WTC11 (cell line): ENCODE results near the gene NKPD1. TPM values are rescaled to one million over a fixed set of nuclear protein-coding genes. Genes with fewer than 3 reads are reported as not detected.

ENCODE experiments used
- ATAC-seq: fragments of 200-7000 bp; cut with Tn5 transposase; 2 replicates; pipeline ENCODE4 v1.10.0; 2021; ENCODE audit warnings: mild to moderate bottlenecking, moderate library complexity
- CTCF ChIA-PET: fragments of 300-600 bp; sonication (Branson Sonifier 250); formaldehyde crosslinking; loops from one replicate; lab custom pipeline; 2021; ENCODE audit warnings: antibody characterized with exemption; lab: Charles Lee
- POLR2A ChIA-PET: fragments of 350-600 bp; sonication (Branson Sonifier 250); formaldehyde crosslinking; loops from one replicate; lab custom pipeline; 2021; ENCODE audit warnings: antibody characterized with exemption; lab: Charles Lee
- DNase-seq: peaks from one replicate; pipeline ENCODE4 v3.0.0; 2021; ENCODE audit warnings: low spot score
- H3K27ac Mint-ChIP-seq: 2 replicates; pipeline ENCODE4 v1.8.0; 2021; ENCODE audit warnings: mixed read lengths
- H3K27me3 Mint-ChIP-seq: 2 replicates; pipeline ENCODE4 v1.8.0; 2021; ENCODE audit warnings: low read depth, mild to moderate bottlenecking, moderate library complexity, mixed read lengths
- H3K36me3 Mint-ChIP-seq: 2 replicates; pipeline ENCODE4 v1.8.0; 2021; ENCODE audit warnings: mixed read lengths
- H3K4me1 Mint-ChIP-seq: 2 replicates; pipeline ENCODE4 v1.8.0; 2022; ENCODE audit warnings: mixed read lengths
- H3K4me3 Mint-ChIP-seq: 2 replicates; pipeline ENCODE4 v1.8.0; 2021; ENCODE audit warnings: mild to moderate bottlenecking, moderate library complexity, mixed read lengths
- H3K9me3 Mint-ChIP-seq: 2 replicates; pipeline ENCODE4 v1.8.0; 2021; ENCODE audit warnings: mixed read lengths
- ATF1 ChIP-seq: sonication (generic); formaldehyde crosslinking; IDR thresholded peaks from 2 replicates; pipeline ENCODE4 v1.8.1; 2023; ENCODE audit warnings: mild to moderate bottlenecking, moderate library complexity, missing genetic modification reagents
- ATF3 ChIP-seq: sonication (generic); formaldehyde crosslinking; conservative IDR thresholded peaks from 2 replicates; pipeline ENCODE4 v1.8.1; 2022; ENCODE audit warnings: mild to moderate bottlenecking, missing genetic modification reagents
- CREB1 ChIP-seq: sonication (generic); formaldehyde crosslinking; IDR thresholded peaks from 2 replicates; pipeline ENCODE4 v1.8.0; 2023; ENCODE audit warnings: mild to moderate bottlenecking, missing genetic modification reagents
- E2F4 ChIP-seq: sonication (generic); formaldehyde crosslinking; IDR thresholded peaks from 2 replicates; pipeline ENCODE4 v1.8.1; 2022; ENCODE audit warnings: low read depth, mild to moderate bottlenecking, moderate library complexity, missing genetic modification reagents, borderline replicate concordance
- ELF4 ChIP-seq: sonication (generic); formaldehyde crosslinking; IDR thresholded peaks from 2 replicates; pipeline ENCODE4 v1.8.1; 2022; ENCODE audit warnings: low read depth, mild to moderate bottlenecking, moderate library complexity, missing genetic modification reagents
- ESRRA ChIP-seq: sonication (generic); formaldehyde crosslinking; IDR thresholded peaks from 2 replicates; pipeline ENCODE4 v1.8.1; 2022; ENCODE audit warnings: mild to moderate bottlenecking, missing genetic modification reagents, borderline replicate concordance
- FOXJ3 ChIP-seq: sonication (generic); formaldehyde crosslinking; IDR thresholded peaks from 2 replicates; pipeline ENCODE4 v1.9.0; 2021; ENCODE audit warnings: missing genetic modification reagents, mild to moderate bottlenecking, borderline replicate concordance
- FOXP1 ChIP-seq: sonication (generic); formaldehyde crosslinking; IDR thresholded peaks from 2 replicates; pipeline ENCODE4 v1.8.0; 2022; ENCODE audit warnings: missing genetic modification reagents, mild to moderate bottlenecking, moderate library complexity, borderline replicate concordance
- IRF2 ChIP-seq: sonication (generic); formaldehyde crosslinking; IDR thresholded peaks from 2 replicates; pipeline ENCODE4 v1.8.0; 2022; ENCODE audit warnings: low read depth, missing genetic modification reagents, borderline replicate concordance
- JAZF1 ChIP-seq: fragments of 250-450 bp; sonication (Bioruptor Pico); IDR thresholded peaks from 2 replicates; pipeline ENCODE4 v1.9.0; 2021; ENCODE audit warnings: moderate library complexity, mild to moderate bottlenecking, inconsistent platforms
- JUN ChIP-seq: sonication (generic); formaldehyde crosslinking; IDR thresholded peaks from 2 replicates; pipeline ENCODE4 v1.8.0; 2023; ENCODE audit warnings: mild to moderate bottlenecking, missing genetic modification reagents
- MXD4 ChIP-seq: fragments of 250-450 bp; sonication (Bioruptor Pico); IDR thresholded peaks from 2 replicates; pipeline ENCODE4 v1.8.0; 2021; ENCODE audit warnings: mild to moderate bottlenecking, moderate library complexity, borderline replicate concordance
- NFATC4 ChIP-seq: fragments of 250-450 bp; sonication (Bioruptor Pico); IDR thresholded peaks from 2 replicates; pipeline ENCODE4 v1.9.0; 2021; ENCODE audit warnings: mild to moderate bottlenecking
- OVOL2 ChIP-seq: fragments of 250-450 bp; sonication (Bioruptor Pico); IDR thresholded peaks from 2 replicates; pipeline ENCODE4 v1.9.0; 2021; ENCODE audit warnings: mild to moderate bottlenecking, borderline replicate concordance
- RELA ChIP-seq: sonication (generic); formaldehyde crosslinking; IDR thresholded peaks from 2 replicates; pipeline ENCODE4 v1.8.1; 2022; ENCODE audit warnings: missing genetic modification reagents, mild to moderate bottlenecking, borderline replicate concordance
- RORB ChIP-seq: fragments of 250-450 bp; sonication (Bioruptor Pico); IDR thresholded peaks from 2 replicates; pipeline ENCODE4 v1.9.0; 2021; ENCODE audit warnings: mild to moderate bottlenecking
- SOX15 ChIP-seq: fragments of 250-450 bp; sonication (Bioruptor Pico); IDR thresholded peaks from 2 replicates; pipeline ENCODE4 v1.9.0; 2021; ENCODE audit warnings: mild to moderate bottlenecking
- SP1 ChIP-seq: sonication (generic); formaldehyde crosslinking; conservative IDR thresholded peaks from 2 replicates; pipeline ENCODE4 v1.8.1; 2022; ENCODE audit warnings: missing genetic modification reagents
- TP53 ChIP-seq: sonication (generic); formaldehyde crosslinking; IDR thresholded peaks from 2 replicates; pipeline ENCODE4 v1.8.1; 2023; ENCODE audit warnings: mild to moderate bottlenecking, missing genetic modification reagents
- USF1 ChIP-seq: sonication (generic); formaldehyde crosslinking; IDR thresholded peaks from 2 replicates; pipeline ENCODE4 v1.8.0; 2022; ENCODE audit warnings: mild to moderate bottlenecking, missing genetic modification reagents
- ZBTB21 ChIP-seq: sonication (generic); formaldehyde crosslinking; IDR thresholded peaks from 2 replicates; pipeline ENCODE4 v1.8.1; 2023; ENCODE audit warnings: mild to moderate bottlenecking, missing genetic modification reagents, borderline replicate concordance
- ZNF138 ChIP-seq: sonication (generic); formaldehyde crosslinking; conservative IDR thresholded peaks from 2 replicates; pipeline ENCODE4 v1.8.1; 2022; ENCODE audit warnings: mild to moderate bottlenecking, moderate library complexity, missing genetic modification reagents
- ZNF263 ChIP-seq: sonication (generic); formaldehyde crosslinking; IDR thresholded peaks from 2 replicates; pipeline ENCODE4 v1.8.1; 2022; ENCODE audit warnings: low read depth, mild to moderate bottlenecking, moderate library complexity, missing genetic modification reagents
- ZNF425 ChIP-seq: fragments of 250-450 bp; sonication (Bioruptor Pico); conservative IDR thresholded peaks from 2 replicates; pipeline ENCODE4 v1.9.0; 2021; ENCODE audit warnings: mild to moderate bottlenecking
- ZNF512 ChIP-seq: sonication (generic); formaldehyde crosslinking; IDR thresholded peaks from 2 replicates; pipeline ENCODE4 v1.8.1; 2022; ENCODE audit warnings: missing genetic modification reagents, borderline replicate concordance
- ZNF671 ChIP-seq: fragments of 250-450 bp; sonication (Bioruptor Pico); IDR thresholded peaks from 2 replicates; pipeline ENCODE4 v1.8.0; 2021; ENCODE audit warnings: mild to moderate bottlenecking
- total RNA-seq: library from RNA; stranded (reverse); gene quantifications from 3 replicates; pipeline ENCODE4 v1.2.3, GENCODE V29; 2021

The NKPD1 gene
- total RNA-seq, 1 experiment from 2014 or later = 0.57 TPM

GRCh38 chr19:45170146-45171106 is 9.6 kb upstream of the NKPD1 start:
- CTCF ChIA-PET = interaction anchor here (1.1 to 1.7 kb wide), 4 partner anchors 8 to 18 kb away, joined by 3 to 5 read pairs (median 4); no protein-coding TSS in a partner anchor
- DNase-seq (no peak), ATAC-seq (no peak)
- Mint-ChIP-seq H3K27ac (no peak overlapping the region), H3K4me1 (peaks cover 6% of the 10 kb centered on the region), H3K4me3 (no peak overlapping the region), H3K27me3 (no peaks in the 10 kb centered on the region; the same call in 1 of the 2 replicates), H3K9me3 (no peaks in the 10 kb centered on the region), H3K36me3 (no peaks in the 10 kb centered on the region)
- POLR2A ChIA-PET = no interaction called here
- TF ChIP-seq ZNF263 (CRISPR knock-in tag) = no peak
- TF ChIP-seq RORB = no peak
- TF ChIP-seq TP53 = no peak
- no peak for TF ChIP-seq FOXJ3
- TF ChIP-seq USF1 (CRISPR knock-in tag) = no peak
- TF ChIP-seq E2F4 (CRISPR knock-in tag) = no peak
- TF ChIP-seq SP1 (CRISPR knock-in tag) = no peak
- TF ChIP-seq ELF4 (CRISPR knock-in tag) = no peak
- no peak for TF ChIP-seq ZNF512 (CRISPR knock-in tag)
- no peak for TF ChIP-seq NFATC4
- no peak for TF ChIP-seq CREB1 (CRISPR knock-in tag)
- no peak for TF ChIP-seq FOXP1 (CRISPR knock-in tag)
- no peak for TF ChIP-seq JAZF1 (CRISPR knock-in tag)
- TF ChIP-seq IRF2 (CRISPR knock-in tag) = no peak
- TF ChIP-seq ZNF671 (CRISPR knock-in tag) = no peak
- TF ChIP-seq ZNF138 (CRISPR knock-in tag) = no peak
- no peak for TF ChIP-seq ZBTB21 (CRISPR knock-in tag)
- no peak for TF ChIP-seq MXD4 (CRISPR knock-in tag)
- no peak for TF ChIP-seq ESRRA (CRISPR knock-in tag)

- DNase-seq (no peak), ATAC-seq (no peak)
- POLR2A ChIA-PET = no interaction called here
- CTCF ChIA-PET = interaction anchor here (1.2 to 1.7 kb wide), 2 partner anchors 17 to 18 kb away, joined by 3 to 5 read pairs; no protein-coding TSS in a partner anchor
- Mint-ChIP-seq H3K27me3 (no peaks in the 10 kb centered on the region; the same call in 1 of the 2 replicates), H3K4me1 (peaks cover 6% of the 10 kb centered on the region), H3K4me3 (no peak overlapping the region), H3K36me3 (no peaks in the 10 kb centered on the region), H3K27ac (no peak overlapping the region), H3K9me3 (no peaks in the 10 kb centered on the region)
- no peak for TF ChIP-seq NFATC4
- no peak for TF ChIP-seq OVOL2
- TF ChIP-seq TP53 = no peak
- TF ChIP-seq ZNF512 (CRISPR knock-in tag) = no peak
- TF ChIP-seq RELA (CRISPR knock-in tag) = no peak
- no peak for TF ChIP-seq ZNF425 (CRISPR knock-in tag)
- TF ChIP-seq SOX15 (CRISPR knock-in tag) = no peak
- TF ChIP-seq ATF1 = no peak
- no peak for TF ChIP-seq JUN
- TF ChIP-seq ATF3 (CRISPR knock-in tag) = no peak
Measured at GRCh38 chr19:45169602-45170001, 8.8 kb upstream of the NKPD1 start.
